GM18511 (cell line): Measurements from ENCODE around the gene AKR1A1.

Source experiments
- ATAC-seq: cut with Tn5 transposase; IDR thresholded peaks from one replicate; pipeline ENCODE4 v1.9.1; 2021; ENCODE audit warnings: mild to moderate bottlenecking, moderate library complexity; ENCODE audit not compliant: unreplicated experiment

AKR1A1 gene

GRCh38 chr1:45612941-45613579 is 62.4 kb downstream of the AKR1A1 start:
- no peak for ATAC-seq

GRCh38 chr1:45615885-45616284 is 65.3 kb downstream of the AKR1A1 start:
- ATAC-seq, result no peak

GRCh38 chr1:45617618-45618017 is 67.0 kb downstream of the AKR1A1 start:
- no peak for ATAC-seq

GRCh38 chr1:45619149-45619921 is 68.7 kb downstream of the AKR1A1 start:
- ATAC-seq, result no peak
